ENCODE results near the gene KLHDC9. TPM values are rescaled to one million over a fixed set of nuclear protein-coding genes. Genes with fewer than 3 reads are reported as not detected.
A peak's percentile ranks its signal among the peaks of the same experiment; 100 is the strongest.

The KLHDC9 gene
- total RNA-seq, 1 donor from 2014 or later, result 3.2 TPM

DNA sequence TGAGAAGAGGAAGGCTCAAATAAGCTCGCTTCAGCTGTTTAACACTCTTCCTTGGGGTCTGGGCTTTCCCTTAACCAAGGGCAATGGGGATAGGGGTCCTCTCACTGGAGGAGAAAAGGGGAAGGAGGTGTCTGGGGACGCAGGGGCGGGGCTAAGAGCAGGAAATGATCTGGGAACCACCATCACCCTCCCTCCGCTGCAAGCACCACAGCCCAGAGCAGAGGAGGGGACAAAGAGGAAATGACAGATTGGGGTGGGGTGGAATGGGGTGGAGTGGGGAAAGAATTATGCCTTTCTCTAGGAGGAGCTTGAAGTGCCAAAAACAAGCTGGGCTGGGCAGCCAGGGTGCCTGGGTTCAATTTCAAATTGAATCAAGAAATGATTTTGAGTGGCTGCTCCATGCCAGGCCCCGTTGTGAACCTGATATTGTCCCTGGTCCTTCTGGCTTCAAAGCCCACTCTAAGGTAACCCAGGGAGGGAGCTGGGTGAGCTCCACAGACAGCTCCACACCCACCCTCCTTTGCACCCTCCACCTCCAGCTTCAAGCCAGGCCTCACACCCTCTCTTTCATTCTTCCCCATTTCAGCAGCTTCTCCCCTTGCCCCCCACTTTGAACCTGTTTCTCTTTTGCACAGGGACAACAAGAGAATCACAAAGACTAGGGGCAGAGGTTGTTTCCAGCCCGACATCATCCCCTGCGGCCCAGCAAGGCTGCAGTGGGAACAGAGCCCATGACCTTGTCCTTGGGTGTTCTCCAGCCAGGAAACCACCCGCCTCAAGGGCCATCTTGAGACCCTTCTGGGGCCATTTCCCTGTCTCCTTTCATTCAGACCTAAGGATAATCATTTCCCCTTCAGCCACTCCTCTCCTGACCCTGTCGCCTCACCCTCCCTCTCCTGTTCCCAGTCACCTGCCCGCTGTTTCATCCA lies 29.6 kb upstream of the KLHDC9 start:
- ATAC-seq (peak; percentile 85), DNase-seq (peak; percentile 82)
- no peaks in the 10 kb centered on the region for H3K36me3 ChIP-seq
- peak overlapping the region; percentile 54 for H3K4me3 ChIP-seq
- no peaks in the 10 kb centered on the region for H3K4me1 ChIP-seq
- TF ChIP-seq, protein P1, sequence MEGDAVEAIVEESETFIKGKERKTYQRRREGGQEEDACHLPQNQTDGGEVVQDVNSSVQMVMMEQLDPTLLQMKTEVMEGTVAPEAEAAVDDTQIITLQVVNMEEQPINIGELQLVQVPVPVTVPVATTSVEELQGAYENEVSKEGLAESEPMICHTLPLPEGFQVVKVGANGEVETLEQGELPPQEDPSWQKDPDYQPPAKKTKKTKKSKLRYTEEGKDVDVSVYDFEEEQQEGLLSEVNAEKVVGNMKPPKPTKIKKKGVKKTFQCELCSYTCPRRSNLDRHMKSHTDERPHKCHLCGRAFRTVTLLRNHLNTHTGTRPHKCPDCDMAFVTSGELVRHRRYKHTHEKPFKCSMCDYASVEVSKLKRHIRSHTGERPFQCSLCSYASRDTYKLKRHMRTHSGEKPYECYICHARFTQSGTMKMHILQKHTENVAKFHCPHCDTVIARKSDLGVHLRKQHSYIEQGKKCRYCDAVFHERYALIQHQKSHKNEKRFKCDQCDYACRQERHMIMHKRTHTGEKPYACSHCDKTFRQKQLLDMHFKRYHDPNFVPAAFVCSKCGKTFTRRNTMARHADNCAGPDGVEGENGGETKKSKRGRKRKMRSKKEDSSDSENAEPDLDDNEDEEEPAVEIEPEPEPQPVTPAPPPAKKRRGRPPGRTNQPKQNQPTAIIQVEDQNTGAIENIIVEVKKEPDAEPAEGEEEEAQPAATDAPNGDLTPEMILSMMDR (IDR thresholded peaks at IDR 0.05), result no peak
- H3K9me3 ChIP-seq, result no peaks in the 10 kb centered on the region
- intact Hi-C loops (cut with DNase I), result no loop called here
- peak overlapping the region; percentile 84 for H3K27ac ChIP-seq
- H3K27me3 ChIP-seq, result no peaks in the 10 kb centered on the region

DNA sequence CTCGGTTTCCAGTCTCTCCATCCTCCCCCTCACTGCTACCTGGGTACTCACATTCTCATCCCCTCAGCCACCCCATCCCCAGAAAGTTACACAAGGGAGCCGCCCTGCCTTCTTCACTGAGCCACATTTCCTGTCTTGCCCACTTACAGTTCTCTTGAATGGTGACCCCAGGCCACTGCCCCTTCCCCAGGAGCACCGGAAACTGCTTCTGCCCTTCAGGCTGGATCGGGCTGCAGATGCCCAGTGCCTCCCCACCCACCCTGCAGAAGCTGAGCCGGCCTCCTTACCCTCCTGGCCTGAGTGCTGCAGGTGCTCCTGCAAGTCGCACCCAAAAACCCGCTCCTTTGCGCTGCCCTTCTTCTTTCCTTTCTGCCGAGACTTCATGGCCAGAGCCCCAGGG lies 28.9 kb upstream of the KLHDC9 start:
- TF ChIP-seq, protein P1 (IDR thresholded peaks at IDR 0.05), result no peak
- Histone ChIP-seq H3K27ac (peak overlapping the region; percentile 84), H3K27me3 (no peaks in the 10 kb centered on the region), H3K36me3 (no peaks in the 10 kb centered on the region), H3K4me3 (peak overlapping the region; percentile 54), H3K9me3 (no peaks in the 10 kb centered on the region), H3K4me1 (no peaks in the 10 kb centered on the region)
- intact Hi-C loops (cut with DNase I), result no loop called here
- no peak for DNase-seq
- ATAC-seq, result no peak

DNA sequence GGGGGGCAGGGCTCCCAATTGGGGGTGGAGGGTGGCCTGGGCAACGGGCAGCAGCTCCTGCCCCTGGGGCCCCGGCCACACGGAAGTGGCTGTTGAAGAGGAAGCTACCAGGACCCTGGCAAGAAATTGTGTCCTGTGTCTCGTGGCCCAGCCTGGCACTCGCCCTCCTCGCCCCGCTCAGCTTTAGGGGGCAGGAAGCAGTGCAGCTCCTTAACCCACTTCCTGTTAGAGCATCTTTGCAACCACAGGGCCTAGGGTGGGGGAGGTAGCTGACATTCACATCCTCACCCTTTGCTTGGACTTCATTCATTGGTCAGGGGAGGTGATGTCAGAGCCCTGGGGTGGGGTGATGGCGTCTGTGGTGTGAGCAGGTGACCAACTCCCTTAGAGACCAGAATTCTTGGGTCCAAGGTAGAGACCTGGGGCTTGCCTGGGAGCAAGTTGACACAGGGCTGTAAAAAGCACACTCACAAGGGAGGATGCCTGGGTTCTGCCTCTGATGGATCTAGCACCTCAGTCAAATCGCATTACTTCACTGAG lies 28.4 kb upstream of the KLHDC9 start, which contains the start of gene ARHGAP30:
Gene ARHGAP30, minus strand, starts transcription at position 161 of the 540 bp plus-strand sequence. CDS start 267 bp downstream, outside the sequence.
- Histone ChIP-seq H3K4me3 (peak within 1 kb of the TSS; percentile 54), H3K9me3 (no peaks in the 10 kb centered on the region), H3K36me3 (no peaks in the 10 kb centered on the region), H3K4me1 (no peaks in the 10 kb centered on the region), H3K27ac (peak within 1 kb of the TSS; percentile 84), H3K27me3 (no peaks in the 10 kb centered on the region)
- ATAC-seq (peak; percentile 86), DNase-seq (peak; percentile 90)
- TF ChIP-seq, protein P1 (IDR thresholded peaks at IDR 0.05), result no peak
- intact Hi-C loops (cut with DNase I), result no loop called here

DNA sequence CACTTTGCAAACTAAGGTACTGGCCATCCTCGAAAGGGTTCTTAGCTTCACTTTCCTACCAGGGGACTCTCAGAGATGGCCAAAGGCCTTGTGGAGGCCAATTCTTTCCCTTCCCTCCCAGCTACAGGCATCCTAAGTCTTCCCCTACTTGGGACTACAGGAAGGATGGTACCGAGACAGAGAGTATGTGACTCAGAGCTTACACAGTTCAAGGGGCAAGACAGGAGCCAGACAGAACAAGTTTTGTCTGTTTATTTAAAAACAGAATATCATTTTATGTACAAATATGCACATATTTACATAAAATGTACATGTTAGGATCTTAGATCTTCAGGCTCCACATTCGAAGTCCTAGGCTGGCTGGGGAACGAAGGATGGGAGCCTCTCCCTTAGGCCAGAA lies 27.4 kb upstream of the KLHDC9 start:
- Histone ChIP-seq H3K4me1 (no peaks in the 10 kb centered on the region), H3K4me3 (no peak overlapping the region), H3K36me3 (no peaks in the 10 kb centered on the region), H3K9me3 (no peaks in the 10 kb centered on the region), H3K27ac (no peak overlapping the region), H3K27me3 (no peaks in the 10 kb centered on the region)
- DNase-seq (no peak), ATAC-seq (no peak)
- intact Hi-C loops (cut with DNase I), result no loop called here
- TF ChIP-seq, protein P1 (IDR thresholded peaks at IDR 0.05), result no peak

DNA sequence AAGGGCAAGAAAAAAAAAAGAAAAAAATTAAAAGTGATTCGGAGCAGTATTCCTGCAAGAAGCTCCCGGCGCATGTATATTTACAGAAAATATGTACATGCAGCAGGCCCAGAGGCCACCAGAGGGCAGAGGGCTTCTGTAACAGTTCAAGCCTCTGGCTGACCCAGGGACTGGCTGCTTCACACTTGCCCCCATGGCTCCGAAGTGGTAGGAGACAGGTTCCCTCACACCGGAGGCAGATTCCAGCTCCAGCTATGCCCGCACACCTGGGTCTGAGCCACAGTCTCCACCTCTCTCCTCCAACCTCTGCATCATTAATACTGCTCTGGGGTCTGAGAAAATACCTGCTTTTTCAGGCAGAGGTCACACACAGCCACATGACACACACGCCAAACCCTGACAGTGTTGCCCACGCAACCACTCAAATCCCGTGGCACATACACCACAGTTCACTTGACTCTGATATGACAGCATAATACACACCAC lies 26.2 kb upstream of the KLHDC9 start:
- DNase-seq (peak; percentile 83), ATAC-seq (peak; percentile 57)
- intact Hi-C loops (cut with DNase I), result no loop called here
- Histone ChIP-seq H3K4me3 (no peak overlapping the region), H3K27ac (no peak overlapping the region), H3K27me3 (no peaks in the 10 kb centered on the region), H3K36me3 (no peaks in the 10 kb centered on the region), H3K9me3 (no peaks in the 10 kb centered on the region), H3K4me1 (no peaks in the 10 kb centered on the region)
- TF ChIP-seq, protein P1 (IDR thresholded peaks at IDR 0.05), result peak; percentile 64

Measured in upper lobe of right lung (tissue), 1 donor.